HEK293T (cell line): ENCODE results near the gene GABBR2.

ENCODE experiments used
- CTCF ChIA-PET: fragments of 350-600 bp; formaldehyde crosslinking; extraction: SDS; loops from one replicate; lab custom pipeline; 2021; ENCODE audit warnings: antibody characterized with exemption, inconsistent platforms; lab: Yijun Ruan, JAX
- POLR2A ChIA-PET: fragments of 350-600 bp; formaldehyde crosslinking; extraction: SDS; loops from one replicate; lab custom pipeline; 2020; ENCODE audit warnings: antibody characterized with exemption, inconsistent platforms; lab: Yijun Ruan, JAX
- DNase-seq: peaks from one replicate; pipeline ENCODE4 v3.0.0; 2012; ENCODE audit warnings: mixed read lengths; ENCODE audit errors: extremely low spot score
- ARNT ChIP-seq: fragments of 450-650 bp; IDR thresholded peaks from 2 replicates; pipeline ENCODE4 v1.6.1; 2017; ENCODE audit warnings: mild to moderate bottlenecking
- BHLHE40 ChIP-seq: fragments of 450-650 bp; IDR thresholded peaks from 2 replicates; pipeline ENCODE4 v1.6.1; 2016; ENCODE audit warnings: mild to moderate bottlenecking, moderate library complexity, borderline replicate concordance
- CTBP1 ChIP-seq: fragments of 450-650 bp; IDR thresholded peaks from 2 replicates; pipeline ENCODE4 v1.6.1; 2016; ENCODE audit warnings: borderline replicate concordance
- ELF4 ChIP-seq: fragments of 450-650 bp; IDR thresholded peaks from 2 replicates; pipeline ENCODE4 v1.6.1; 2017; ENCODE audit warnings: antibody characterized with exemption
- FOXA1 ChIP-seq: fragments of 450-650 bp; IDR thresholded peaks from 2 replicates; pipeline ENCODE4 v1.6.1; 2016; ENCODE audit warnings: mild to moderate bottlenecking
- FOXK2 ChIP-seq: fragments of 450-650 bp; IDR thresholded peaks from 2 replicates; pipeline ENCODE4 v1.6.1; 2016; ENCODE audit warnings: mild to moderate bottlenecking
- FOXM1 ChIP-seq: fragments of 450-650 bp; IDR thresholded peaks from 2 replicates; pipeline ENCODE4 v1.6.1; 2017; ENCODE audit warnings: mild to moderate bottlenecking, borderline replicate concordance
- HDGF ChIP-seq: fragments of 450-650 bp; IDR thresholded peaks from 2 replicates; pipeline ENCODE4 v1.6.1; 2017; ENCODE audit warnings: antibody characterized with exemption, borderline replicate concordance
- L3MBTL2 ChIP-seq: fragments of 450-650 bp; conservative IDR thresholded peaks from 2 replicates; pipeline ENCODE4 v1.6.1; 2016; ENCODE audit warnings: mild to moderate bottlenecking
- LEF1 ChIP-seq: fragments of 450-650 bp; IDR thresholded peaks from 2 replicates; pipeline ENCODE4 v1.6.1; 2017; ENCODE audit warnings: mild to moderate bottlenecking, borderline replicate concordance
- NFRKB ChIP-seq: fragments of 450-650 bp; IDR thresholded peaks from 2 replicates; pipeline ENCODE4 v1.6.1; 2016; ENCODE audit warnings: mild to moderate bottlenecking, moderate library complexity
- PKNOX1 ChIP-seq: fragments of 450-650 bp; IDR thresholded peaks from 2 replicates; pipeline ENCODE4 v1.6.1; 2016
- SP1 ChIP-seq: fragments of 450-650 bp; IDR thresholded peaks from 2 replicates; pipeline ENCODE4 v1.6.1; 2017
- SUZ12 ChIP-seq: fragments of 450-650 bp; IDR thresholded peaks from 2 replicates; pipeline ENCODE4 v1.6.1; 2016; ENCODE audit warnings: mild to moderate bottlenecking
- TARDBP ChIP-seq: fragments of 450-650 bp; IDR thresholded peaks from 2 replicates; pipeline ENCODE4 v1.6.1; 2016
- ZNF384 ChIP-seq: fragments of 450-650 bp; IDR thresholded peaks from 2 replicates; pipeline ENCODE4 v1.6.1; 2016

GABBR2 gene

GRCh38 chr9:98708103-98708932 lies 417 bp downstream of the GABBR2 start:
- TF ChIP-seq FOXM1, result no peak
- no peak for TF ChIP-seq LEF1
- no peak for TF ChIP-seq CTBP1
- TF ChIP-seq PKNOX1, result no peak
- no peak for TF ChIP-seq BHLHE40
- no peak for TF ChIP-seq TARDBP
- no peak for TF ChIP-seq FOXA1
- no peak for TF ChIP-seq SUZ12
- no peak for TF ChIP-seq NFRKB
- TF ChIP-seq ZNF384, result no peak
- TF ChIP-seq ARNT, result no peak
- TF ChIP-seq HDGF, result no peak
- no peak for TF ChIP-seq ELF4
- no peak for TF ChIP-seq FOXK2
- DNase-seq, result no peak
- POLR2A ChIA-PET, result no interaction called here
- CTCF ChIA-PET, result no interaction called here

DNA sequence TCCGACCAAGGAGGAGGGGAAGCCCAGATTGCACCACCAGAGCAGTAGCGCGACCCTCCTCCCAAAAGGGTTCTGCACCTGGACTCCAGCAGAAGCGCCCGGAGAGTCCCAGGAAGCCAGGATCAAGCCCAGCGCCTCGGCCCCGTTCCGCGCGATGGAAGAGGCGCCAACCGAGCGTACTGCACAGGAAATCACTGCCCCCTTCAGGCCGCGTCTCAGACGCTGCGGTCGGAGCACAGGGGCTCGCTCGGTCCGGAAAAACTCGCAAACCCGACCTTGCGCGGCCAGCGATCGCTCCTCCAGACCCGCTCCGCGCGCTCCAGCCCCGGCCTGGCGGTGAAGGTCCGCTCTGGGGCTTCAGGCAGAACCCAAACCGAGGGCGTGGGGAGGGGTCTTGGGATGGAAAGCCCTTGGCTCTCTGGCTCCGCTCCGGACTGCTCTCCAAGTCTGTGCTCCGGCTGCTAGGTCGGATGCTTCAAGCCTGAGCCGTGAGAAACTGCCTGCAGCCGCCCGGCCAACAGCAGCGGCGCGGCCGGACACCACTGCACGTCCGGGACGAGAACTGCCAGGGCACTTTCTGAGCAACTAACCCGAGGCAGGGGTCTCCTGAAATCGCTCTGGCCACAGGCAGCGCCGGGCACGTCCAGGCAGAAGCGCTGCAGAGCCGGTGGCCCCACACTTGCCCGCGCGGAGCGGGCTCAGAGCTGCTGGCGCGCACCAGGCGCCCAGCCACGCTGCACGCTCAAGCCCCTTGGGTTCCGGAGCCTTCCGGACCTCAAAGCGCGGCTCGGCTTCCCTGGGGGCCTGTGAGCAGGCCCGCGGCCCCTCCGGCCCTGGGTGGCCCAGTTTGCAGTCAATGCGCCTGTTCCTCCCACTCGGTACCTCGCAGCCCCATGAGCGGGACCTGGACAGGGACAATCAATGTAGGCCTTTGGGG lies 1.3 kb downstream of the GABBR2 start:
- TF ChIP-seq LEF1 (no peak), NFRKB (no peak), ARNT (no peak), L3MBTL2 (no peak), CTBP1 (no peak), FOXA1 (no peak), TARDBP (no peak), BHLHE40 (no peak), PKNOX1 (no peak)

GRCh38 chr9:98706651-98707165 lies 2.0 kb downstream of the GABBR2 start:
- DNase-seq, result no peak
- POLR2A ChIA-PET, result no interaction called here
- TF ChIP-seq HDGF (no peak), L3MBTL2 (no peak), SUZ12 (no peak), SP1 (no peak), FOXM1 (no peak), BHLHE40 (no peak), ZNF384 (no peak), ELF4 (no peak), FOXA1 (no peak), LEF1 (no peak), TARDBP (no peak)
- CTCF ChIA-PET, result interaction anchor here (0.6 to 0.9 kb wide), 3 partner anchors 16 to 175 kb away, joined by 3 read pairs; no protein-coding TSS in a partner anchor

More for the DNA sequence above, 1.3 kb downstream of the GABBR2 start:
- POLR2A ChIA-PET, result no interaction called here
- peak; percentile 80 for DNase-seq
- CTCF ChIA-PET, result interaction anchor here (0.8 kb wide), 1 partner anchor 171 kb away, joined by 3 read pairs; no protein-coding TSS in a partner anchor

DNA sequence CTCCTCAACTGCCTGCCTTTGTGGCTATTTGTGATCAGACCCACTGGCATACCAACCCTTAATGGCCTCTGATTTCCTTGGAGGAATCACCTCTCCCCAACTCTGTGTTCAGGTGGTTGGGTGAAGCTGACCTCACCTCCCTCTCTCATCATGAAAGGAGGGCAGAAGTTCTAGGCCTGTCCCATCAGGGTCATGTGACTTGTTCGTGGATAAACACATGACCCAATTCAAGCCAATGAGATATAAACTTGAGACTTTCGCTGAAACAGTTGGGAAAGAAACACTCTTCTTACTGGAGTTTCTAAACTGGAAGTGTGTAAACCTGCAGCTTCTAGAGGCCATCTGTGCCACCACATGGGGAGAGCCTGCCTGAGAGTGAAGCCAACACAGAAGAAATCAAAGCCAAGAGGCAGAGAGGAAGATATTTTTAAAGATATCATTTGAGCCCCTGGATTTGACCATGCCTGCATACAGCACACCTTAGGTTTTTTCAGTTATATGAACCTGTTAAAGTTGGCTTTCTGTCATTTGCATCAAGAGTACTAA lies 5.8 kb downstream of the GABBR2 start:
- CTCF ChIA-PET, result no interaction called here
- TF ChIP-seq ARNT, result no peak
- TF ChIP-seq ZNF384, result no peak
- no peak for TF ChIP-seq HDGF
- no peak for TF ChIP-seq FOXK2
- no peak for TF ChIP-seq L3MBTL2
- no peak for TF ChIP-seq NFRKB
- no peak for TF ChIP-seq PKNOX1
- no peak for TF ChIP-seq SP1
- no peak for DNase-seq
- POLR2A ChIA-PET, result no interaction called here

- CTCF ChIA-PET, result no interaction called here
- POLR2A ChIA-PET, result no interaction called here
These were observed 6.4 kb downstream of the GABBR2 start for GRCh38 chr9:98702340-98702739.

More at GRCh38 chr9:98702340-98702739, 6.4 kb downstream of the GABBR2 start:
- no peak for DNase-seq
- TF ChIP-seq L3MBTL2, result no peak
- no peak for TF ChIP-seq FOXA1
- no peak for TF ChIP-seq NFRKB
- TF ChIP-seq LEF1, result no peak
- no peak for TF ChIP-seq HDGF
- TF ChIP-seq FOXK2, result no peak
- no peak for TF ChIP-seq ELF4
- TF ChIP-seq PKNOX1, result no peak
- TF ChIP-seq ZNF384, result no peak
- TF ChIP-seq CTBP1, result no peak
- TF ChIP-seq SUZ12, result no peak
- TF ChIP-seq BHLHE40, result no peak
- no peak for TF ChIP-seq TARDBP
- no peak for TF ChIP-seq ARNT
- no peak for TF ChIP-seq FOXM1
